HUES64 (cell line): ENCODE measurements around the gene GAGE12E.
"Not testable (repeated sequence)": the region's sequence is repeated elsewhere in the genome, so short reads cannot be mapped to it uniquely, and the experiment has no call there.

Experiments
- H3K27ac ChIP-seq: 2 replicates; pipeline ENCODE4 v1.7.0; 2013; ENCODE audit warnings: low read depth, low read length, inconsistent platforms
- H3K27me3 ChIP-seq: 2 replicates; pipeline ENCODE4 v1.6.1; 2013; ENCODE audit warnings: mild to moderate bottlenecking, low read length; ENCODE audit not compliant: insufficient read depth
- H3K36me3 ChIP-seq: 2 replicates; pipeline ENCODE4 v1.6.1; 2013; ENCODE audit warnings: mild to moderate bottlenecking, low read length; ENCODE audit not compliant: insufficient read depth
- H3K4me1 ChIP-seq: 2 replicates; pipeline ENCODE4 v1.6.1; 2013; ENCODE audit warnings: mild to moderate bottlenecking, low read length, moderate library complexity; ENCODE audit not compliant: insufficient read depth
- H3K4me3 ChIP-seq: 2 replicates; pipeline ENCODE4 v1.5.1; 2013; ENCODE audit warnings: mild to moderate bottlenecking, low read length, moderate library complexity
- H3K9ac ChIP-seq: 2 replicates; pipeline ENCODE4 v1.6.1; 2013; ENCODE audit warnings: mild to moderate bottlenecking, low read depth, low read length
- H3K9me3 ChIP-seq: 2 replicates; pipeline ENCODE4 v1.6.1; 2013; ENCODE audit warnings: low read depth, low read length; ENCODE audit not compliant: insufficient read depth
- WGBS: fragments of 150-250, 120-280 bp; methylation state at CpG from one replicate; pipeline ENCODE4 v1.1.7; 2013; ENCODE audit warnings: missing lambda C conversion rate; 5-methylcytosine and 5-hydroxymethylcytosine counted together

Gene GAGE12E

GRCh38 chrX:49598720-49599119 is 47.6 kb downstream of the GAGE12E start, which contains the start of gene GAGE1:
Gene GAGE1, plus strand, starts transcription at chrX:49599020. Its CDS starts 1,155 bp downstream, at chrX:49600175.
- WGBS: no CpG with 5 or more reads among the region's 16 CpGs

More at GRCh38 chrX:49598720-49599119, 47.6 kb downstream of the GAGE12E start, which contains the start of gene GAGE1:
- H3K4me3 ChIP-seq, H3K27ac ChIP-seq, H3K27me3 ChIP-seq, H3K9ac ChIP-seq, H3K9me3 ChIP-seq, H3K4me1 ChIP-seq, H3K36me3 ChIP-seq: not testable (repeated sequence)
